Activated CD4-positive, CD25-positive, alpha-beta regulatory T cell treated with anti-CD3 and anti-CD28 coated beads, Interleukin-2, amount 50 U/mL, for 24 hours (primary cell): ENCODE data around the gene GEMIN4.
"Not testable (repeated sequence)": the region's sequence is repeated elsewhere in the genome, so short reads cannot be mapped to it uniquely, and the experiment has no call there.

Experiments
- ATAC-seq, 2 donors: fragments of 150-1000 bp; cut with Tn5 transposase; one replicate each; pipeline ENCODE4 v1.10.0; 2021; ENCODE audit warnings: mild to moderate bottlenecking in 1 of 2, moderate library complexity in 1 of 2

The GEMIN4 gene

DNA sequence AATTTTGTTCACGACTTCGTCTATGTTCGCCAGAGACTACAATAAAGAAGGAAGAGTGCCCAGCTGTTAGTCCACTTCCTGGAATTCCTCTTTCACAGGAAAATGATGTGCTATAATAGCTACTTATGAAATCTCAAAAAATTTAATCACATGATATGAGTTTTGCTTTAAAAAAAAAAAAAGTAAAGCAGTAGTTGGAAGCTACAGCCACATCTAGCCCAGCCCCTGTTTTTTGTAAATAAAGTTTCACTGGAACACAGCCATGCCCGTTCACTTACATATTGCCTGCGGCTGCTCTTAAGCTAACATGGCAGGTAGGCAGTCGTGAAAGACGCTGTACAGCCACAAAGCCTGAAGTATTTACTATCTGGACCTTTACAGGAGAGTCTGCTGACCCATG lies 52.7 kb downstream of the GEMIN4 start:
- no peak for ATAC-seq

DNA sequence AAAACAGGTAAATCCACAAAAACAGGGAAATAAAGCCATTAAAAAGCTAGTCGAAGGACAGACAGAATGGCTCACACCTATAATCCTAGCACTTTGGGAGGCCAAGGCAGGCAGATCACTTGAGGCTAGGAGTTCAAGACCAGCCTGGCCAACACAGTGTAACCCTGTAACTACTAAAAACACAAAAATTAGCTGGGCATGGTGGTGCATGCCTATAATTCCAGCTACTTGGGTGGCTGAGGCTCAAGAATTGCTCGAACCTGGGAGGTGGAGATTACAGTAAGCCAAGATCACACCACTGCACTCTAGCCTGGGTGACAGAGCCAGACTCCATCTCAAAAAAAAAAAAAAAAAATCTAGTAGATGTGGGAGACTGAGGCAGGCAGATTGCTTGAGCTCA lies 54.0 kb downstream of the GEMIN4 start:
- ATAC-seq, result not testable (repeated sequence)

DNA sequence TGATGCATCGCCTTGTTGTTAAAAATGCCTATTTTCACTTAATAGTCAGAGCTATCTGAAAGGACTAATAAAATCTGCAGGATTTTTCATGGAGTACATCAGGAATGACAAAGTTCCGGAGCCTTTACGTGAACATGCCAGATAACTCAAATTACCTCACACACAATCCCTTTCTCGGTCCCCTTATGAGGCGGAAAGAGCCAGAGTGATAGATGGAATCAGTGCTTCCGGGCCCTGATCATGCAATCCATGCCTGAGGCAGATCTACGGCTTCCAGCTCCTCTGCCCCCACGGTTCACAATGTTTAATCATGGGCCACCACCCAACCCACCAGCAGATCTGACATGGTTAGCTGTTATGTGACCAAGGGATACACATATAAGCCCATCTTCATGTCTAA lies 54.4 kb downstream of the GEMIN4 start:
- ATAC-seq, result no peak

DNA sequence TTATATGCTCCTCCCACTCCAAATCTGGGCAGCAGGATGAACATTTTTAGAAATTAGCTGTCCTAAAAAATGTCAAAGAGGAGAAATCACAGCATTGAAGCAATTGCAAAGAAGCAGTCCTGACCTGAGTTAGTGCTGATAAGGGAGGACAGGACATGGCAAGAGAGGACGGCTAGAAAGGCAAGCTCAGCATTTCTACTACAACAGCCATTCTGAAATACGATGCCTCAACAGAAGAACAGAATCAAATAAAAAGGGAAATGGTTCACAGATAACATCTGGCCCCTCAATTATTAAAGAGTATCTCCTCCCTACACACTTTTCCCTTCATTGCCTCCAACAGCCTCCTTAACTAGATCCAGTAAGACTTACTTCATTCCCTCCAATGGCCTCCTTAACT lies 55.7 kb downstream of the GEMIN4 start:
- no peak for ATAC-seq
